Stimulated activated CD4-positive, alpha-beta T cell treated with anti-CD3 and anti-CD28 coated beads, TNF-alpha, amount 100 ng/mL, for 1 hour (primary cell): ENCODE measurements around the gene PRPF18.

Experiments used
- DNase-seq, 3 donors: peaks; one replicate each; pipeline ENCODE4 v3.0.0-alpha.2; 2020; ENCODE audit warnings: low read depth in 3 of 3, low spot score in 1 of 3

The PRPF18 gene

GRCh38 chr10:13637894-13638293 lies 51.1 kb downstream of the PRPF18 start:
- no peak for DNase-seq

- no peak for DNase-seq
These were observed 55.5 kb downstream of the PRPF18 start for GRCh38 chr10:13642293-13642692.

GRCh38 chr10:13643016-13643415 lies 56.3 kb downstream of the PRPF18 start:
- DNase-seq: no peak

- DNase-seq: no peak
These were observed 58.1 kb downstream of the PRPF18 start for GRCh38 chr10:13644866-13645265.

- no peak for DNase-seq
These were observed 61.7 kb downstream of the PRPF18 start for GRCh38 chr10:13648425-13648824.

- DNase-seq: no peak
These were observed 63.2 kb downstream of the PRPF18 start for GRCh38 chr10:13649844-13650520.

GRCh38 chr10:13650961-13651360 lies 64.2 kb downstream of the PRPF18 start:
- DNase-seq: no peak

GRCh38 chr10:13651969-13652720 lies 65.4 kb downstream of the PRPF18 start:
- no peak for DNase-seq

GRCh38 chr10:13652860-13653259 lies 66.1 kb downstream of the PRPF18 start:
- DNase-seq: no peak

GRCh38 chr10:13654118-13654830 lies 67.5 kb downstream of the PRPF18 start:
- DNase-seq: no peak

GRCh38 chr10:13654846-13655245 lies 68.1 kb downstream of the PRPF18 start:
- no peak for DNase-seq

GRCh38 chr10:13656337-13657100 lies 69.8 kb downstream of the PRPF18 start:
- DNase-seq: no peak

- DNase-seq: no peak
These were observed 70.4 kb downstream of the PRPF18 start for GRCh38 chr10:13657101-13657680.

GRCh38 chr10:13658264-13658663 lies 71.5 kb downstream of the PRPF18 start:
- no peak for DNase-seq

- DNase-seq: no peak
These were observed 72.3 kb downstream of the PRPF18 start for GRCh38 chr10:13658871-13659685.

GRCh38 chr10:13659887-13660550 lies 73.3 kb downstream of the PRPF18 start:
- DNase-seq: peak; percentile 11 to 60 (median 33)

GRCh38 chr10:13660551-13660920 lies 73.8 kb downstream of the PRPF18 start:
- no peak for DNase-seq

- DNase-seq: no peak
These were observed 74.5 kb downstream of the PRPF18 start for GRCh38 chr10:13661256-13661655.

- DNase-seq: no peak
These were observed 78.9 kb downstream of the PRPF18 start for GRCh38 chr10:13665516-13666262.
